H1 (cell line): ENCODE measurements around the gene GNAT1. TPM values are rescaled to one million over a fixed set of nuclear protein-coding genes. Genes with fewer than 3 reads are reported as not detected.

Experiments used
- CTCF ChIA-PET: fragments of 300-600 bp; sonication (Branson Sonifier 250); formaldehyde crosslinking; loops from one replicate; lab custom pipeline; 2021; ENCODE audit not compliant: partially characterized antibody; lab: Charles Lee
- POLR2A ChIA-PET: fragments of 300-600 bp; sonication (Branson Sonifier 250); formaldehyde crosslinking; loops from one replicate; lab custom pipeline; 2021; ENCODE audit warnings: inconsistent platforms; ENCODE audit not compliant: partially characterized antibody; lab: Charles Lee
- DNase-seq, 2 experiments: peaks; one replicate each; pipeline versions ENCODE4 v3.0.0 to v3.0.0-alpha.2; 2010 to 2022; ENCODE audit warnings: low spot score in 2 of 2, low read depth in 1 of 2, mixed read lengths in 1 of 2
- FAIRE-seq: peaks from 2 replicates; lab custom pipeline; 2011; peaks lifted over from hg19 to GRCh38; lab: Jason Lieb, UNC
- H2AFZ ChIP-seq: 2 replicates; pipeline ENCODE4 v1.8.1; 2012; ENCODE audit warnings: low read length, inconsistent platforms
- H2AK5ac ChIP-seq: 2 replicates; pipeline ENCODE4 v1.6.1; 2013; ENCODE audit warnings: low read depth, low read length
- H2BK120ac ChIP-seq: replicated peaks from 2 replicates; pipeline ENCODE3; 2013; ENCODE audit warnings: low read depth, low read length, inconsistent platforms
- H2BK12ac ChIP-seq: 2 replicates; pipeline ENCODE4 v1.6.1; 2013; ENCODE audit warnings: low read depth, low read length
- H2BK15ac ChIP-seq: 2 replicates; pipeline ENCODE4 v1.6.1; 2013; ENCODE audit warnings: low read length
- H2BK20ac ChIP-seq: 2 replicates; pipeline ENCODE4 v1.6.1; 2013; ENCODE audit warnings: low read length
- H2BK5ac ChIP-seq: 2 replicates; pipeline ENCODE4 v1.6.1; 2013; ENCODE audit warnings: low read depth, low read length
- H3K14ac ChIP-seq: 2 replicates; pipeline ENCODE4 v1.6.1; 2013; ENCODE audit warnings: inconsistent platforms; ENCODE audit not compliant: insufficient read length
- H3K18ac ChIP-seq: 2 replicates; pipeline ENCODE4 v1.6.1; 2013; ENCODE audit warnings: low read length; ENCODE audit errors: extremely low read depth
- H3K23ac ChIP-seq: 2 replicates; pipeline ENCODE4 v1.6.1; 2013; ENCODE audit warnings: inconsistent platforms; ENCODE audit not compliant: insufficient read length
- H3K23me2 ChIP-seq: 2 replicates; pipeline ENCODE4 v1.6.1; 2013; ENCODE audit warnings: low read depth, low read length
- H3K27ac ChIP-seq: 2 replicates; pipeline ENCODE4 v1.6.1; 2011; ENCODE audit warnings: low read depth, low read length, inconsistent platforms
- H3K27me3 ChIP-seq, 4 experiments: replicated peaks in 1 of 4; 1 replicate in 1 of 4; 2 replicates in 3 of 4; pipeline versions ENCODE4 v1.6.1 to v1.8.1; 2011 to 2013; ENCODE audit warnings: low read length in 3 of 4, mild to moderate bottlenecking in 3 of 4, inconsistent platforms in 2 of 4, mixed read lengths in 2 of 4, moderate library complexity in 1 of 4; ENCODE audit not compliant: control insufficient read depth in 3 of 4, insufficient read depth in 3 of 4; ENCODE audit errors: extremely low read depth in 1 of 4
- H3K36me3 ChIP-seq, 4 experiments: 2 replicates each; pipeline versions ENCODE4 v1.6.1 to v1.8.1; 2011 to 2013; ENCODE audit warnings: mild to moderate bottlenecking in 4 of 4, low read length in 3 of 4, moderate library complexity in 2 of 4, control low read depth in 1 of 4, inconsistent platforms in 1 of 4; ENCODE audit not compliant: insufficient read depth in 4 of 4, control insufficient read depth in 2 of 4
- H3K4ac ChIP-seq: replicated peaks from 2 replicates; pipeline ENCODE3; 2013; ENCODE audit warnings: low read length, low read depth, mixed read lengths, inconsistent platforms; ENCODE audit not compliant: insufficient read length
- H3K4me1 ChIP-seq, 4 experiments: replicated peaks in 1 of 4; 1 replicate in 1 of 4; 2 replicates in 3 of 4; pipeline versions ENCODE4 v1.6.1 to v1.8.1; 2011 to 2013; ENCODE audit warnings: low read length in 3 of 4, inconsistent platforms in 2 of 4, mixed read lengths in 1 of 4; ENCODE audit not compliant: insufficient read depth in 4 of 4, control insufficient read depth in 3 of 4
- H3K4me2 ChIP-seq, 2 experiments: 2 replicates each; pipeline versions ENCODE4 v1.6.1 to v1.8.1; 2011 to 2013; ENCODE audit warnings: low read depth in 2 of 2, low read length in 2 of 2, control low read depth in 1 of 2, inconsistent platforms in 1 of 2, mild to moderate bottlenecking in 1 of 2; ENCODE audit not compliant: insufficient read depth in 1 of 2
- H3K4me3 ChIP-seq, 4 experiments: fragments of 200-600, 300-600 bp in 1 of 4; sonication (generic), shearing (Covaris generic), sonication (Bioruptor Twin) in 1 of 4; 2 replicates each; pipeline versions ENCODE4 v1.5.1 to v1.8.1; 2011 to 2016; ENCODE audit warnings: low read length in 4 of 4, low read depth in 3 of 4, control low read depth in 2 of 4, inconsistent platforms in 2 of 4, mild to moderate bottlenecking in 2 of 4, mixed read lengths in 1 of 4, moderate library complexity in 1 of 4; ENCODE audit not compliant: insufficient read depth in 2 of 4; ENCODE audit errors: extremely low read depth in 1 of 4
- H3K56ac ChIP-seq: replicated peaks from 2 replicates; pipeline ENCODE3; 2013; ENCODE audit warnings: low read depth, mild to moderate bottlenecking, mixed read lengths, low read length, inconsistent platforms; ENCODE audit not compliant: insufficient read length
- H3K79me1 ChIP-seq: 2 replicates; pipeline ENCODE4 v1.6.1; 2013; ENCODE audit warnings: low read depth, low read length, control low read depth
- H3K79me2 ChIP-seq, 2 experiments: 2 replicates each; pipeline versions ENCODE4 v1.6.1 to v1.8.1; 2012 to 2013; ENCODE audit warnings: low read length in 2 of 2, mild to moderate bottlenecking in 2 of 2, inconsistent platforms in 1 of 2; ENCODE audit not compliant: insufficient read depth in 2 of 2, control insufficient read depth in 1 of 2
- H3K9ac ChIP-seq, 4 experiments: replicated peaks in 1 of 4; 1 replicate in 1 of 4; 2 replicates in 3 of 4; pipeline versions ENCODE4 v1.6.1 to v1.8.1; 2011 to 2013; ENCODE audit warnings: low read depth in 3 of 4, low read length in 3 of 4, control low read depth in 2 of 4, mild to moderate bottlenecking in 2 of 4, moderate library complexity in 2 of 4, inconsistent platforms in 1 of 4; ENCODE audit errors: extremely low read depth in 1 of 4
- H3K9me3 ChIP-seq, 2 experiments: 2 replicates each; pipeline versions ENCODE4 v1.6.1 to v1.8.1; 2012 to 2013; ENCODE audit warnings: mild to moderate bottlenecking in 2 of 2, moderate library complexity in 2 of 2, control low read depth in 1 of 2, inconsistent platforms in 1 of 2, low read depth in 1 of 2, low read length in 1 of 2, mixed read lengths in 1 of 2; ENCODE audit not compliant: insufficient read depth in 2 of 2
- H4K20me1 ChIP-seq, 2 experiments: replicated peaks in 1 of 2; 2 replicates each; pipeline versions ENCODE3 to v1.8.1; 2011 to 2013; ENCODE audit warnings: inconsistent platforms in 2 of 2, low read length in 2 of 2, mild to moderate bottlenecking in 1 of 2; ENCODE audit not compliant: insufficient read depth in 2 of 2, control insufficient read depth in 1 of 2
- H4K5ac ChIP-seq: 2 replicates; pipeline ENCODE4 v1.6.1; 2013; ENCODE audit warnings: low read length, low read depth, mixed read lengths, inconsistent platforms; ENCODE audit not compliant: insufficient read length
- H4K8ac ChIP-seq: 2 replicates; pipeline ENCODE4 v1.8.0; 2013; ENCODE audit warnings: mild to moderate bottlenecking, moderate library complexity, low read length, inconsistent platforms; ENCODE audit not compliant: insufficient read depth; ENCODE audit errors: extremely low read depth
- H4K91ac ChIP-seq: replicated peaks from 2 replicates; pipeline ENCODE3; 2013; ENCODE audit warnings: low read length, mixed read lengths, inconsistent platforms; ENCODE audit not compliant: insufficient read length
- CHD2 ChIP-seq: IDR thresholded peaks from 2 replicates; pipeline ENCODE4 v1.6.1; 2012; ENCODE audit warnings: low read length, improper control_type of control experiment
- RAD21 ChIP-seq, 2 experiments: IDR thresholded peaks in 1 of 2; conservative IDR thresholded peaks in 1 of 2; 2 replicates each; pipeline ENCODE4 v1.6.1; 2011; ENCODE audit warnings: low read depth in 2 of 2, low read length in 2 of 2, improper control_type of control experiment in 1 of 2, inconsistent platforms in 1 of 2, mild to moderate bottlenecking in 1 of 2, moderate library complexity in 1 of 2
- WGBS, 2 experiments: shearing (Covaris generic) in 1 of 2; methylation state at CpG; one replicate each; pipeline versions ENCODE4 v1.1.6 to v1.1.7; 2013 to 2015; ENCODE audit warnings: low lambda C conversion rate in 2 of 2, mixed read lengths in 2 of 2, inconsistent platforms in 1 of 2, low coverage in 1 of 2, missing lambda C conversion rate in 1 of 2; ENCODE audit not compliant: insufficient replicate concordance in 2 of 2, insufficient coverage in 1 of 2, insufficient read length in 1 of 2; ENCODE audit errors: extremely low coverage in 1 of 2, missing lambda C conversion rate in 1 of 2; 5-methylcytosine and 5-hydroxymethylcytosine counted together
- polyA plus RNA-seq, 7 experiments: library from polyadenylated mRNA; depleted of rRNA in 3 of 7; stranded (reverse) in 5 of 7; unstranded in 2 of 7; fragments of >200 nt in 5 of 7; fragments of 200-250 nt in 2 of 7; gene quantifications; 1 replicate in 5 of 7; 2 replicates in 1 of 7; 4 replicates in 1 of 7; pipeline versions ENCODE4 v1.2.1 to v1.2.3, GENCODE V29; 2011 to 2013; ENCODE audit warnings: missing spikeins in 2 of 7, mixed read lengths in 2 of 7
- total RNA-seq: library from RNA; stranded (reverse); fragmentation: NEBNext Ultra II Directional; extraction: Animal tissue kit (Norgen Biotek cat#: 25700); gene quantifications from 2 replicates; pipeline ENCODE4 v1.2.1, GENCODE V29; 2021
- TF ChIP-seq, protein P1 (sequence below), 3 experiments: IDR thresholded peaks; 1 replicate in 2 of 3; 2 replicates in 1 of 3; pipeline versions ENCODE4 v1.5.1 to v1.6.1; 2011; ENCODE audit warnings: low read length in 3 of 3, mild to moderate bottlenecking in 3 of 3, inconsistent platforms in 2 of 3, low read depth in 1 of 3, moderate library complexity in 1 of 3; ENCODE audit not compliant: insufficient read depth in 1 of 3; ENCODE audit errors: control extremely low read depth in 1 of 3

Gene GNAT1
- total and polyA plus RNA-seq, 2 of the 8 experiments (the other 6 are each of a cell fraction or from before 2014, with no cell fraction given): 0.08 TPM; not detected in 1

DNA sequence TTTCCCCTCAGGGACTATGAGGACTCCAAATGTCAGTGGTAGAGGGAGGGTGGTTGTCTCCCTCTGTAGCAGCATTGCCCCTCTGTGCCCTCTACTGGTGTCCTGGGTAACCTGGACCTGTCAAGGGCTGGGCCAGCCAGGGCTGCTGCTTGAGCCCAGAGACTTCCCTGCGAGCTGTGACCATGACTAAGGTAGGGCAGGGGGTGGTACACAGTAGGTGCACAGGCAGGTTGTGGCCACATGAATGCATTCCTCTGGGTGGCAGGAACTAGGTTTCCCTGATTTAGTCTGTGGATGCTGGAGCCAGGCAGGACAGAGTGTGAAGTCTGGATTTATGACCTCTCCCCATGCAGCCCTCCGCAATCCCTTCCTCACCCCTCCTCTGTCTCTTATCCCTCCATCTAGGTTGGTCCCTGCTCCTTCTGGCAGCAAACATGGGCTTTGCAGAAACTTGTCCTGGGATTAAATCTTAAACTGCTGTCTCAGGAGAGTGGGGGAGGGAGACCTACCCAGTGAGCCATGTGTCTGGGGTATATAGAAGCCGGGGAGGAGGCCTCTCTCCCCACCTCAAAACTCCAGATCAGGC lies 45.0 kb upstream of the GNAT1 start:
- Histone ChIP-seq H4K91ac (no peak overlapping the region), H3K9me3 (no peaks in the 10 kb centered on the region), H2BK120ac (no peak overlapping the region), H3K23ac (no peak overlapping the region), H4K8ac (no peak overlapping the region), H4K5ac (peak overlapping the region; percentile 37), H2AFZ (no peak overlapping the region), H3K4me2 (no peak overlapping the region), H2AK5ac (no peak overlapping the region), H3K4me3 (no peak overlapping the region), H3K9ac (no peak overlapping the region; a peak in 1 of 7 replicates), H4K20me1 (no peaks in the 10 kb centered on the region), H3K4ac (no peak overlapping the region), H3K27me3 (no peaks in the 10 kb centered on the region; a peak in 1 of 7 replicates), H2BK20ac (no peak overlapping the region), H2BK15ac (peak overlapping the region; percentile 88; the same call in 1 of the 2 replicates), H3K56ac (no peak overlapping the region), H3K4me1 (peaks cover 4 to 19% (median 9%) of the 10 kb centered on the region in 4 experiments), H3K79me2 (no peaks in the 10 kb centered on the region), H3K79me1 (no peaks in the 10 kb centered on the region), H3K23me2 (no peaks in the 10 kb centered on the region), H3K27ac (no peak overlapping the region), H2BK12ac (no peak overlapping the region), H3K18ac (no peak overlapping the region), H3K36me3 (no peaks in the 10 kb centered on the region), H3K14ac (no peak overlapping the region), H2BK5ac (no peak overlapping the region)
- DNase-seq (no peak), FAIRE-seq (no peak)
- 85% methylated on average over 3 of the region's 3 CpGs; no CpG with 5 or more reads in 1 of the 2 experiments for WGBS, 2 experiments
- ChIA-PET CTCF (interaction anchor here (0.6 to 0.8 kb wide), 2 partner anchors 16 to 63 kb away, joined by 3 read pairs; no protein-coding TSS in a partner anchor), POLR2A (no interaction called here)
- TF ChIP-seq CHD2: no peak
- TF ChIP-seq, protein P1, sequence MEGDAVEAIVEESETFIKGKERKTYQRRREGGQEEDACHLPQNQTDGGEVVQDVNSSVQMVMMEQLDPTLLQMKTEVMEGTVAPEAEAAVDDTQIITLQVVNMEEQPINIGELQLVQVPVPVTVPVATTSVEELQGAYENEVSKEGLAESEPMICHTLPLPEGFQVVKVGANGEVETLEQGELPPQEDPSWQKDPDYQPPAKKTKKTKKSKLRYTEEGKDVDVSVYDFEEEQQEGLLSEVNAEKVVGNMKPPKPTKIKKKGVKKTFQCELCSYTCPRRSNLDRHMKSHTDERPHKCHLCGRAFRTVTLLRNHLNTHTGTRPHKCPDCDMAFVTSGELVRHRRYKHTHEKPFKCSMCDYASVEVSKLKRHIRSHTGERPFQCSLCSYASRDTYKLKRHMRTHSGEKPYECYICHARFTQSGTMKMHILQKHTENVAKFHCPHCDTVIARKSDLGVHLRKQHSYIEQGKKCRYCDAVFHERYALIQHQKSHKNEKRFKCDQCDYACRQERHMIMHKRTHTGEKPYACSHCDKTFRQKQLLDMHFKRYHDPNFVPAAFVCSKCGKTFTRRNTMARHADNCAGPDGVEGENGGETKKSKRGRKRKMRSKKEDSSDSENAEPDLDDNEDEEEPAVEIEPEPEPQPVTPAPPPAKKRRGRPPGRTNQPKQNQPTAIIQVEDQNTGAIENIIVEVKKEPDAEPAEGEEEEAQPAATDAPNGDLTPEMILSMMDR (IDR thresholded peaks at IDR 0.05; ENCODE audit: control extremely low read depth in 1 of 3, insufficient read depth in 1 of 3, low read depth in 1 of 3, low read length in 3 of 3): peak in 2 of 3 experiments; percentile 44 to 65; a peak in 3 of 4 replicates
- TF ChIP-seq RAD21 (IDR thresholded peaks at IDR 0.05 in 1 of 2, conservative IDR thresholded peaks at IDR 0.05 in 1 of 2; ENCODE audit: low read depth in 2 of 2, low read length in 2 of 2): peak; percentile 49 to 62
